SK-MEL-5 (cell line): ENCODE data around the gene SLC12A5. TPM values are rescaled to one million over a fixed set of nuclear protein-coding genes. Genes with fewer than 3 reads are reported as not detected.
"Not testable (repeated sequence)": the region's sequence is repeated elsewhere in the genome, so short reads cannot be mapped to it uniquely, and the experiment has no call there.

Source experiments
- DNase-seq: peaks from one replicate; pipeline ENCODE4 v3.0.0-alpha.2; 2016; ENCODE audit warnings: low read depth, low spot score
- in situ Hi-C: cut with HindIII; loops from 2 replicates; pipeline ENCODE4 v1.10.0; 2016; ENCODE audit warnings: low sequenced_read_pairs, high pct_unique_total_duplicates, low pct_unique_long_range_greater_than_20kb
- polyA plus RNA-seq, 2 experiments: library from polyadenylated mRNA; depleted of rRNA; stranded (reverse); fragments of >200 nt; gene quantifications; 2 replicates each; pipeline ENCODE4 v1.2.3, GENCODE V29; 2015
- total RNA-seq: library from RNA; depleted of rRNA; stranded (reverse); fragments of >200 nt; shearing (Covaris generic); gene quantifications from 2 replicates; pipeline ENCODE4 v1.2.3, GENCODE V29; 2014; rRNA removed

SLC12A5 gene
- 0.74 and 1.5 TPM in 2 replicates for total RNA-seq
- polyA plus RNA-seq (2015; cell fraction: cytosol; rRNA removed) = 16.4 and 20.2 TPM in 2 replicates
- 1.8 and 3.7 TPM in 2 replicates for polyA plus RNA-seq (2015; cell fraction: nucleus; rRNA removed)

- no peak for DNase-seq
- in situ Hi-C loops = no loop called here
Measured at GRCh38 chr20:46028772-46029371, at the start of gene SLC12A5. Gene SLC12A5, plus strand, starts transcription at chr20:46029215. Its CDS starts 130 bp downstream, at chr20:46029345.

GRCh38 chr20:45981261-45981660 lies 47.8 kb upstream of the SLC12A5 start:
- in situ Hi-C loops = no loop called here
- no peak for DNase-seq

GRCh38 chr20:45983279-45983743 lies 45.7 kb upstream of the SLC12A5 start:
- no peak for DNase-seq
- in situ Hi-C loops = no loop called here

- peak; percentile 54 for DNase-seq
- in situ Hi-C loops = no loop called here
Measured at GRCh38 chr20:45985573-45985972, 43.4 kb upstream of the SLC12A5 start.

- in situ Hi-C loops = no loop called here
Measured at GRCh38 chr20:45987108-45987780, 41.8 kb upstream of the SLC12A5 start.

GRCh38 chr20:45988830-45989229 lies 40.2 kb upstream of the SLC12A5 start:
- DNase-seq, in situ Hi-C loops: not testable (repeated sequence)

More at GRCh38 chr20:45987108-45987780, 41.8 kb upstream of the SLC12A5 start:
- DNase-seq = peak; percentile 84

GRCh38 chr20:45991616-45992015 lies 37.4 kb upstream of the SLC12A5 start:
- no peak for DNase-seq
- in situ Hi-C loops = no loop called here

GRCh38 chr20:45993197-45993951 lies 35.6 kb upstream of the SLC12A5 start:
- DNase-seq = peak; percentile 29
- in situ Hi-C loops = no loop called here

- in situ Hi-C loops = no loop called here
- no peak for DNase-seq
Measured at GRCh38 chr20:45994761-45995493, 34.1 kb upstream of the SLC12A5 start.

GRCh38 chr20:45995495-45996097 lies 33.4 kb upstream of the SLC12A5 start:
- DNase-seq, in situ Hi-C loops: not testable (repeated sequence)

GRCh38 chr20:45997187-45997586 lies 31.8 kb upstream of the SLC12A5 start:
- in situ Hi-C loops = no loop called here
- no peak for DNase-seq

- in situ Hi-C loops = no loop called here
- no peak for DNase-seq
Measured at GRCh38 chr20:45998337-45998736, 30.7 kb upstream of the SLC12A5 start.

GRCh38 chr20:45998761-45999160 lies 30.3 kb upstream of the SLC12A5 start:
- in situ Hi-C loops = no loop called here
- no peak for DNase-seq

- no peak for DNase-seq
- in situ Hi-C loops = no loop called here
Measured at GRCh38 chr20:45999557-46000261, 29.3 kb upstream of the SLC12A5 start.

- in situ Hi-C loops = no loop called here
- no peak for DNase-seq
Measured at GRCh38 chr20:46000262-46000996, 28.6 kb upstream of the SLC12A5 start.

GRCh38 chr20:46001498-46001897 lies 27.5 kb upstream of the SLC12A5 start:
- in situ Hi-C loops = no loop called here
- no peak for DNase-seq
